Testis (tissue), 3 donors: ENCODE results near the gene THSD4. TPM values are rescaled to one million over a fixed set of nuclear protein-coding genes. Genes with fewer than 3 reads are reported as not detected.
"Not testable (repeated sequence)": the region's sequence is repeated elsewhere in the genome, so short reads cannot be mapped to it uniquely, and the experiment has no call there.

ENCODE experiments used
- DNase-seq: peaks from one replicate; pipeline ENCODE4 v3.0.0-alpha.2; 2019
- H3K27ac ChIP-seq, 2 donors: fragments of 200-600 bp; sonication (generic); one replicate each; pipeline ENCODE4 v1.5.1; 2019
- H3K27me3 ChIP-seq: fragments of 200-600 bp; sonication (generic); one replicate; pipeline ENCODE4 v1.5.1; 2019
- H3K36me3 ChIP-seq: fragments of 200-600 bp; sonication (generic); one replicate; pipeline ENCODE4 v1.5.1; 2017; ENCODE audit warnings: low read depth; ENCODE audit errors: missing control alignments
- H3K4me1 ChIP-seq: fragments of 200-600 bp; sonication (generic); one replicate; pipeline ENCODE4 v1.5.1; 2019
- H3K4me3 ChIP-seq, 2 donors: fragments of 200-600 bp; sonication (generic); one replicate each; pipeline ENCODE4 v1.5.1; 2017 to 2019
- H3K9me3 ChIP-seq: fragments of 200-600 bp; sonication (generic); one replicate; pipeline ENCODE4 v1.5.1; 2017
- CTCF ChIP-seq, 3 experiments: fragments of 450-650 bp in 2 of 3; fragments of 200-600 bp in 1 of 3; sonication (generic) in 1 of 3; IDR thresholded peaks; one replicate each; pipeline ENCODE4 v1.5.1; 2016 to 2019; ENCODE audit warnings: antibody characterized with exemption in 3 of 3, mild to moderate bottlenecking in 2 of 3, moderate library complexity in 1 of 3
- POLR2A ChIP-seq: fragments of 450-650 bp; IDR thresholded peaks from one replicate; pipeline ENCODE4 v1.6.1; 2017; ENCODE audit warnings: antibody characterized with exemption, mild to moderate bottlenecking, moderate library complexity
- WGBS, 2 donors: methylation state at CpG; one replicate each; pipeline ENCODE4 v1.1.5; 2018; 5-methylcytosine and 5-hydroxymethylcytosine counted together
- intact Hi-C: fragments of 100-400 bp; cut with DNase I; formaldehyde crosslinking; loops from one replicate; pipeline ENCODE4 v1.15.1; 2023; ENCODE audit warnings: low total_unique reads
- polyA plus RNA-seq: library from polyadenylated mRNA; stranded (reverse); fragments of 350-450 nt; fragmentation: Illumina TruSeq; extraction: RNeasy Lipid Tissue Mini Kit (QIAGEN cat#74804); gene quantifications from one replicate; pipeline ENCODE4 v1.2.3, GENCODE V29; 2014; ENCODE audit warnings: low read depth, low replicate concordance; ENCODE audit not compliant: insufficient read depth
- total RNA-seq, 2 donors: library from RNA; depleted of rRNA; stranded (reverse); fragments of >200 nt; gene quantifications; one replicate each; pipeline ENCODE4 v1.2.3, GENCODE V29; 2016

The THSD4 gene
- total and polyA plus RNA-seq, 3 donors from 2014 or later = 14.3 to 21.5 (median 18.2) TPM

- no peak for TF ChIP-seq POLR2A
- TF ChIP-seq CTCF (IDR thresholded peaks at IDR 0.05) = no peak
- H3K4me1 ChIP-seq = no peaks in the 10 kb centered on the region
Observed at GRCh38 chr15:71261909-71262308, 146.6 kb downstream of the THSD4 start.

DNA sequence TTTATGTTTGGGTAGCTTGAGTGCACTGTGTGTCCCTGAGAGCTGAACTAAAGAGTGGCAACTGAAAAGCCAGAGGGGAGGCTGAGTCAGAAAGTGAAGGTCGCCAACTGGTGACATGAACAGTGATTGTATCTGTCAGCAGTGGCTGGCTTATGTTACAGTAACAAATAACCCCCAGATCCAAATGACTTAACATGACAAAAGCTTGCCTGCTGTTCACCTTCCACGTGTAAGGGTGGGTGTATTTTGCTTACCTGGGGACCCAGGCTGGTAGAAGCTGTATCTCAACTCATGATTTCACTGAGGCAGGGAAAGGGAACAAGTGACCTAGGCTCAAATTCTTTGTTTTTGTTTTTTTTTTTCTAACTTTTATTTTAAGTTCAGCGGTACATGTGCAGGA, 147.3 kb downstream of the THSD4 start:
- H3K27ac ChIP-seq = no peak overlapping the region
- TF ChIP-seq POLR2A (no peak), CTCF (IDR thresholded peaks at IDR 0.05) (no peak)
- WGBS, 2 donors = 63 to 74% methylated on average over 3 of the region's 3 CpGs
- H3K27me3 ChIP-seq = no peaks in the 10 kb centered on the region
- no peaks in the 10 kb centered on the region for H3K36me3 ChIP-seq
- no peaks in the 10 kb centered on the region for H3K9me3 ChIP-seq
- intact Hi-C loops = no loop called here
- no peaks in the 10 kb centered on the region for H3K4me1 ChIP-seq
- DNase-seq = no peak
- H3K4me3 ChIP-seq = no peak overlapping the region

More at GRCh38 chr15:71261909-71262308, 146.6 kb downstream of the THSD4 start:
- no peak overlapping the region for H3K4me3 ChIP-seq
- intact Hi-C loops = no loop called here
- WGBS, 2 donors = 60 to 62% methylated on average over 6 of the region's 6 CpGs
- DNase-seq = no peak
- H3K27ac ChIP-seq = no peak overlapping the region
- no peaks in the 10 kb centered on the region for H3K36me3 ChIP-seq
- H3K9me3 ChIP-seq = no peaks in the 10 kb centered on the region
- H3K27me3 ChIP-seq = no peaks in the 10 kb centered on the region

DNA sequence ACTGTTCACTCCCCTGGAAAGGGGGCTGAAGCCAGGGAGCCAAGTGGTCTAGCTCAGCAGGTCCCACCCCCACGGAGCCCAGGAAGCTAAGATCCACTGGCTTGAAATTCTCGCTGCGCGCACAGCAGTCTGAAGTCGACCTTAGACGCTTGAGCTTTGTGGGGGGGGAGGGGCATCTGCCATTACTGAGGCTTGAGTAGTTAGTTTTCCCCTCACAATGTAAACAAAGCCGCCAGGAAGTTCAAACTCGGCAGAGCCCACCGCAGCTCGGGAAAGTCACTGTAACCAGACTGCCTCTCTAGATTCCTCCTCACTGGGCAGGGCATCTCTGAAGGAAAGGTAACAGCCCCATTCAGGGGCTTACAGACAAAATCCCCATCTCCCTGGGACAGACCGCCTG, 150.3 kb downstream of the THSD4 start:
- WGBS, 2 donors = 68 to 92% methylated on average over 4 to 11 of the region's 11 CpGs
- H3K4me3 ChIP-seq, intact Hi-C loops, DNase-seq, H3K9me3 ChIP-seq, H3K27me3 ChIP-seq, H3K36me3 ChIP-seq, H3K4me1 ChIP-seq, H3K27ac ChIP-seq: not testable (repeated sequence)

DNA sequence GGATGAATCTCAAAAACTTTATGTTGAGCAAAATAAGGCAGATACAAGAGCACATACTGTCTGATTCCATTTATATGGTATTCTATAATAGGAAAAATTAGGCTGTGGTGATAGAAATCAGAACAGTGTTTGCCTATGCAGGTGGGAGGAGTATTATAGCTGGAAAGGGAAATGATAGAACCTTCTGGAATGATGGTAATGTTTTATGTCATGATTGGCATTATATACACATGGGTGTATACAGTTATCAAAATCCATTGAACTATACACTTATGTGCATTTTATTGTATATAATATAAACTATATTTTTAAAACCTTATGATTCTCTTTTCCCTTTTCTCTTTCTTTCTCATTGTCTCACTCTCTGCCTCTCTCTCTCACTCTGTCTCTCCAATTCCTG, 156.1 kb downstream of the THSD4 start:
- intact Hi-C loops = no loop called here
- H3K9me3 ChIP-seq = no peaks in the 10 kb centered on the region
- no peak overlapping the region for H3K27ac ChIP-seq
- H3K4me1 ChIP-seq = no peaks in the 10 kb centered on the region
- no peaks in the 10 kb centered on the region for H3K27me3 ChIP-seq
- no peaks in the 10 kb centered on the region for H3K36me3 ChIP-seq
- H3K4me3 ChIP-seq = no peak overlapping the region
- no peak for DNase-seq
- TF ChIP-seq POLR2A (no peak), CTCF (IDR thresholded peaks at IDR 0.05) (no peak)

GRCh38 chr15:71272932-71273331, 157.7 kb downstream of the THSD4 start:
- intact Hi-C loops = no loop called here
- H3K9me3 ChIP-seq = no peaks in the 10 kb centered on the region
- no peaks in the 10 kb centered on the region for H3K4me1 ChIP-seq
- H3K27ac ChIP-seq = no peak overlapping the region
- no peaks in the 10 kb centered on the region for H3K36me3 ChIP-seq
- no peaks in the 10 kb centered on the region for H3K27me3 ChIP-seq
- no peak overlapping the region for H3K4me3 ChIP-seq
- TF ChIP-seq POLR2A (no peak), CTCF (IDR thresholded peaks at IDR 0.05) (no peak)
- DNase-seq = no peak
- 89 to 94% methylated on average over 6 of the region's 6 CpGs for WGBS, 2 donors
